ENCODE data around the gene HJURP.

HJURP gene

GRCh38 chr2:233799716-233800115, 54.6 kb downstream of the HJURP start:
- no peak overlapping the region for H3K4me2 ChIP-seq (ENCODE audit: insufficient read depth, low read length)
- H3K27ac ChIP-seq (ENCODE audit: low read length): no peak overlapping the region
- no peaks in the 10 kb centered on the region for H4K20me1 ChIP-seq (ENCODE audit: insufficient read depth, low read length)
- ATAC-seq (ENCODE audit: insufficient read depth, low read depth) (no peak), DNase-seq (no peak)
- no peak overlapping the region for H2AFZ ChIP-seq (ENCODE audit: low read depth, low read length)
- no peak overlapping the region for H3K9ac ChIP-seq (ENCODE audit: low read depth, low read length)
- no peaks in the 10 kb centered on the region for H3K36me3 ChIP-seq (ENCODE audit: insufficient read depth, low read length)
- no peaks in the 10 kb centered on the region for H3K4me1 ChIP-seq (ENCODE audit: insufficient read depth, low read length)
- H3K9me3 ChIP-seq (ENCODE audit: insufficient read depth, low read length, severe bottlenecking): no peaks in the 10 kb centered on the region
- no peaks in the 10 kb centered on the region for H3K27me3 ChIP-seq (ENCODE audit: insufficient read depth, low read length, poor library complexity)
- TF ChIP-seq EZH2 (IDR thresholded peaks at IDR 0.05; ENCODE audit: borderline replicate concordance, low read depth, low read length, severe bottlenecking) (no peak), CTCF (IDR thresholded peaks at IDR 0.05; ENCODE audit: borderline replicate concordance, extremely low read depth, low read length, poor library complexity, severe bottlenecking) (no peak)
- no peaks in the 10 kb centered on the region for H3K79me2 ChIP-seq (ENCODE audit: insufficient read depth, low read length)
- no peak overlapping the region for H3K4me3 ChIP-seq (ENCODE audit: low read depth in 1 of 2, low read length in 2 of 2)

- TF ChIP-seq EZH2 (IDR thresholded peaks at IDR 0.05; ENCODE audit: borderline replicate concordance, low read depth, low read length, severe bottlenecking): no peak
- TF ChIP-seq CTCF (IDR thresholded peaks at IDR 0.05; ENCODE audit: borderline replicate concordance, extremely low read depth, low read length, poor library complexity, severe bottlenecking): no peak
- no peak overlapping the region for H3K9ac ChIP-seq (ENCODE audit: low read depth, low read length)
- no peaks in the 10 kb centered on the region for H3K36me3 ChIP-seq (ENCODE audit: insufficient read depth, low read length)
- no peak overlapping the region for H3K4me3 ChIP-seq (ENCODE audit: low read depth in 1 of 2, low read length in 2 of 2)
- H3K27me3 ChIP-seq (ENCODE audit: insufficient read depth, low read length, poor library complexity): no peaks in the 10 kb centered on the region
- no peak overlapping the region for H3K27ac ChIP-seq (ENCODE audit: low read length)
- no peak overlapping the region for H3K4me2 ChIP-seq (ENCODE audit: insufficient read depth, low read length)
- no peaks in the 10 kb centered on the region for H3K4me1 ChIP-seq (ENCODE audit: insufficient read depth, low read length)
- no peaks in the 10 kb centered on the region for H3K9me3 ChIP-seq (ENCODE audit: insufficient read depth, low read length, severe bottlenecking)
- ATAC-seq (ENCODE audit: insufficient read depth, low read depth) (no peak), DNase-seq (no peak)
- no peaks in the 10 kb centered on the region for H4K20me1 ChIP-seq (ENCODE audit: insufficient read depth, low read length)
- H3K79me2 ChIP-seq (ENCODE audit: insufficient read depth, low read length): no peaks in the 10 kb centered on the region
- H2AFZ ChIP-seq (ENCODE audit: low read depth, low read length): no peak overlapping the region
Measured at GRCh38 chr2:233799087-233799665, 55.2 kb downstream of the HJURP start.

GRCh38 chr2:233798335-233799086, 55.8 kb downstream of the HJURP start:
- Histone ChIP-seq H3K36me3 (ENCODE audit: insufficient read depth, low read length) (no peaks in the 10 kb centered on the region), H3K27ac (ENCODE audit: low read length) (no peak overlapping the region), H3K4me2 (ENCODE audit: insufficient read depth, low read length) (no peak overlapping the region), H4K20me1 (ENCODE audit: insufficient read depth, low read length) (no peaks in the 10 kb centered on the region), H3K4me3 (ENCODE audit: low read depth in 1 of 2, low read length in 2 of 2) (no peak overlapping the region), H3K9me3 (ENCODE audit: insufficient read depth, low read length, severe bottlenecking) (no peaks in the 10 kb centered on the region), H2AFZ (ENCODE audit: low read depth, low read length) (no peak overlapping the region), H3K4me1 (ENCODE audit: insufficient read depth, low read length) (no peaks in the 10 kb centered on the region), H3K27me3 (ENCODE audit: insufficient read depth, low read length, poor library complexity) (no peaks in the 10 kb centered on the region), H3K79me2 (ENCODE audit: insufficient read depth, low read length) (no peaks in the 10 kb centered on the region), H3K9ac (ENCODE audit: low read depth, low read length) (no peak overlapping the region)
- TF ChIP-seq CTCF (IDR thresholded peaks at IDR 0.05; ENCODE audit: borderline replicate concordance, extremely low read depth, low read length, poor library complexity, severe bottlenecking) (no peak), EZH2 (IDR thresholded peaks at IDR 0.05; ENCODE audit: borderline replicate concordance, low read depth, low read length, severe bottlenecking) (no peak)
- DNase-seq (no peak), ATAC-seq (ENCODE audit: insufficient read depth, low read depth) (no peak)
